IPS-11a (cell line): ENCODE data around the gene LACTBL1.

Experiments used
- H3K4me3 ChIP-seq: one replicate; pipeline ENCODE4 v1.5.1; 2013; ENCODE audit warnings: low read depth, low read length, control low read depth

The LACTBL1 gene

DNA sequence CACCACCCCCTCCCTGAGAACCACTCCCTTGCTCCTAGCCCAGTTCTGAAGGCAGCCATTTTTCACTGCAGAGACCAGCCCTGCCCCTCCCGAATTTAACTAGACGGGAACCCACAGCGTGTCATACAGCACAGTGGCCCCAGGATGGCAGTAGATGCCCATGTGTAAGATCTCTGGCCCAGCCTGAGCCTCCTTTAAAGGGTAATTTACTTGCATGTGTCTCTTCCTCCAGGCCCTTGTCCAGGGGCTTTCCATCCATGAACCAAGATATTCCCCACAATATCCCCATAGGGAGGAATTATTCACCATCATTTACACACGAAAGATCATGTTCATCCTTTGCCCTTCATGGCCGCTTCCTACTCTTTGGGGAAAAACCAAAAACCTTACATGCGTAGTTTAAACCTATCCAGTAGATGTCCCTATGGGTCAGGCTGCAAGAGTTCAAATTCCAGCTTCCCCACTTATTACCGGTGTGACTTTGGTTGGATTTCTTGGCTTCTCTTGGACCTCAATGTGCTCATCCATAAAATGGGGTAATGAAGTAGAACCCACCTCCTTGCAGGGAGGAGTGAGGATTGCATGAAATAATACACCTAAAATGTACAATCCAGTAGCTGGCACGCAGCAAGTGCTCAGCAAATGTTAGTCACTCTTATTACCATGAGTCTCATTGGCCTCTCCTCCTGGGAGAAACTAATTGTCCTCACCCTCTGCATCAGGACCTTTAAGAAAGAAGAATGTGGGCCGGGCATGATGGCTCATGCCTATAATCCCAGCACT is 4.0 kb upstream of the LACTBL1 start:
- no peak overlapping the region for H3K4me3 ChIP-seq

GRCh38 chr1:22976127-22976460 is 3.4 kb upstream of the LACTBL1 start:
- no peak overlapping the region for H3K4me3 ChIP-seq

- no peak overlapping the region for H3K4me3 ChIP-seq
These were observed 3.0 kb upstream of the LACTBL1 start for GRCh38 chr1:22975694-22976093.

GRCh38 chr1:22971611-22972405 is 858 bp downstream of the LACTBL1 start:
- no peak overlapping the region for H3K4me3 ChIP-seq

DNA sequence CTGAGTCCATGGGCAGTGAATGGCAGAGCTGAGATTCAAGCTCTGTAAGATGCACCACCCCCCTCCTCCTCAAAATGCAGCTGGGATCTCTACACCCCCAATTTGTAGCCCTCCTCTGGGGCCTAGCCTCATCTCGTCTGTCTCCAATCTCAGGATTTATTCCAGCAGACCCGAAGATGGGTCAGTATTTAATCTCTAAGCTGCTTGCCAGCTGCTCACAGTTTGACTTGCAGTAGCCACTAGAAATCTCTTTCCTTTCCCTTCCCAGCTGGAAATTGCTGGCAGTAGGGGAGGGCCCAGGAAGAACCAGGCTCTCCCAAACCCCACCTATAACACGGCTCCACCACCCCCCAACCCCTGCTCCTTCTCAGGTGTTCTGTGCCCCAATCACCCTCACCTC is 1.5 kb downstream of the LACTBL1 start:
- H3K4me3 ChIP-seq: no peak overlapping the region

- no peak overlapping the region for H3K4me3 ChIP-seq
These were observed 2.6 kb downstream of the LACTBL1 start for GRCh38 chr1:22970096-22970495.

GRCh38 chr1:22969304-22969709 is 3.4 kb downstream of the LACTBL1 start:
- no peak overlapping the region for H3K4me3 ChIP-seq

DNA sequence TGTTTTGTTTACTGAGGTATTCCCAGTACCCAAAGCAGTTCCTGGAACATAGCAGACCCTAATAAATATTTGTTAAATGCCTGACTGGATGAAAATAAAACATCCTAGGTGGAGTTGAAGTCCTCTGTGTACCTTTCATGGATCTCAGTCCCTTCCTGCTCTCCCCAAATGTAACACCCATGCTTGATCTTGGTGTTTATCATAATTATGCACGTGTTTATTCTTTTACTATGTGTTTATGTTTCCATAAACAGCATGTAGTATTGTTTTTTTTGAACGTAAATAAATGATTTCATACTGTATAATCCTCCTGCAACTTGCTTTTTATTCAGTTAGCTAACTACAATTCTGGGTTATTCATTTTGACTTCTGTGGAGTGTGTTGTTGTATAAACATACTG is 4.8 kb downstream of the LACTBL1 start:
- H3K4me3 ChIP-seq: no peak overlapping the region

DNA sequence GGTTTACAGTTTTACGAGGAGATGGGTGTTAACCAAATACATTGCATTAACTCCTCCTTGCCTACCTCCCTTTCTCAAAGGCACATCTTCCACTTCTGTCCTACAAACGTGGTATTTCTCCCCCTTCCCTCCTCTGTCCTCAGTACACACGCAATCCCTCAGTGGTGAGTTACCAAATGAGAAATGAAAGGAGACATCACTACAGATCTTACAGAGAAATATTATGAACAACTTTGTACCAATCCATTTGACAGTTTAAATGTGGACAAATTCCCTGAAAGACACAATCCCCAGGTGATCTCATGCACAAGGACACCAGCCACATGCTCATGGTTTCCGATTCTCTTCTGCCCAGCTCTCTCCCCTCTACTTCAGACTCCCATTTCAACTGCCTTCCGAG is 6.4 kb downstream of the LACTBL1 start:
- H3K4me3 ChIP-seq: no peak overlapping the region

DNA sequence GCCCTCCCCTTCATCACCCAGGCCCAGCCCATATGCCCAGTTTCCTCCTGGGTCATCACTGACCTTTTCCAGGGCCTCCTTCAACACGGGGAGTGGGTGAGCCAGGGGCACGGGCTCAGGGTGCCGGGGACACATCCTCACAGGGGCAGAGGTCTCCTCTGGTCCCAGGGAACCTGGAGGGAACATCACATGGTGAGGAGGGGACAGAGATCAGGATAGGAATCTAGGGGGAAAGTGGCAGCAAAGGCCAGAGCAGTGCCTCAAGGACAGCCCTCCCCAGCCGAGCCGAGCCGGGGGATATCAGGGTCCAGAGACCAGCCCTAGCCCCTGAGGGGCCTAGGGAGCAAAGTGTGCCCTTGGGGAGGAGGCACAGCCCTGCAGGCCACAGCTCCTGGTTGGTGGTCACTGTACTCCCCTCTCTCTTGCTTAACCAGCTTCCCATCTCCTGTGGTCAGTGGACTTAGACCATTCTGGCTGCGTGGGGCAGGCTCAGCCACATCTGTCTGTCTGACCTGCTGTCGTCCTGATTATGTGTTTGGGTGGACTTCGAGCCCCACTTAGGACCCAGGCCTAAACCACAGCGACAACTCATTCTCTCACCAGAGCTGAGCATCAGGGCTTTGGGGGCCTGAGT is 9.5 kb downstream of the LACTBL1 start:
- H3K4me3 ChIP-seq: no peak overlapping the region

DNA sequence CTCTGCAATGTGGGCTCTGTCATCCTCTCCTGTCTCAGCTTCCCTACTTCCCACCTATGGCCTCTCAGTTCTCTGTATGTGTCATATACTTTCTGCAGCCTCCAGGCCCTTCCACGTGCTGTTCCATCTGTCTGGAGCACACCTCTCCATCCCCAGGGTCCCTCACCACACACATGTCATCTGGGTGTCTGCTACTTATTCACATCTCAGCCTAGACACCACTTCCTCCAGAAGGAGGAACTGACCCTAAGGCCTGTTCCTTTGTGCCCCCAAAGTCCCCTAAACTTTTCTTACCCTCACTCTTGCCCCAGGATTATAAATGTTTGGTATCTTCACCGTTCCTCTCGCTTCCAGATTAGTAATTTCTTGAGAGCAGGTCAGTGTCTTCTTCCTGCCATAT is 10.1 kb downstream of the LACTBL1 start:
- no peak overlapping the region for H3K4me3 ChIP-seq

- H3K4me3 ChIP-seq: no peak overlapping the region
These were observed 12.9 kb downstream of the LACTBL1 start for GRCh38 chr1:22959545-22960360.

- no peak overlapping the region for H3K4me3 ChIP-seq
These were observed 14.1 kb downstream of the LACTBL1 start for GRCh38 chr1:22958556-22958955.

GRCh38 chr1:22957066-22957465 is 15.6 kb downstream of the LACTBL1 start:
- H3K4me3 ChIP-seq: no peak overlapping the region

DNA sequence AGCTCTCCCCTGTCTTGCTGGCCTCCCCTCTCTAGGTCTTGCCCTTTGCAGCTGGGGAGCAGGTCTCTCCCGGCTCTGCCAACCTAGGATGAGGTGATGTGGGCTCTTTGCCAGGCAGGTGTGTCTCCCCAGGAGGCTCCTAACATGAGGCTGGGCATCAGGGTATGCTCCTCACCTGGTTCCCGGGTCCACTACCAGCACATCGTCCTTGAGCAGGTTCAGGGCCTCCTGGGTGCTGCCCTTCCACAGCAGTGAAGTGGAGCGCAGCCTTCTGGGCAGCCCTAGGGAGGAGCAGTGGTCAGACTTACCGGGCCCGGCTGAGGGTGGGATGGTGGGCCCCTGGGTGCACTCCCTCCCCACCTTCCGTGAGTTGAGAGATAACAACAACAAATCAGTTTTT is 17.5 kb downstream of the LACTBL1 start:
- no peak overlapping the region for H3K4me3 ChIP-seq

DNA sequence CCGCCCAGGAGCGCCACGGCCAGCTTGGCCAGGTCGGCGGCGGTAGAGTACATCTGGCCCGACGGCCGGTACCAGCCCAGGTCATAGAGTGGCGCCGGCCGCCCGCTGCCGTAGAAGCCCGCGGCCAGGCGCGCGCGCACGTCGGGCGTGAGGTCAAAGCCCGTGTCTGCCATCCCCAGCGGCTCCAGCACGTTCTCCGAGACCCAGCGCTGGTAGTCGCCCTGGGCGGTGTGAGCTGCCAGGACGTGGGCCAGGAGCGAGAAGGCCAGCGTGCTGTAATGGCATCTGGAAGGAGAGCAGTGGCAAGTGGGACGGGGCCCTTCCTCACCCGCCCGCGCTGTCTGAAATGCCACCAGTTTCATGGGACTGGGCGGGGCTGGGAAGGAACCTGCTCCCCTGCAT is 18.9 kb downstream of the LACTBL1 start:
- H3K4me3 ChIP-seq: no peak overlapping the region

DNA sequence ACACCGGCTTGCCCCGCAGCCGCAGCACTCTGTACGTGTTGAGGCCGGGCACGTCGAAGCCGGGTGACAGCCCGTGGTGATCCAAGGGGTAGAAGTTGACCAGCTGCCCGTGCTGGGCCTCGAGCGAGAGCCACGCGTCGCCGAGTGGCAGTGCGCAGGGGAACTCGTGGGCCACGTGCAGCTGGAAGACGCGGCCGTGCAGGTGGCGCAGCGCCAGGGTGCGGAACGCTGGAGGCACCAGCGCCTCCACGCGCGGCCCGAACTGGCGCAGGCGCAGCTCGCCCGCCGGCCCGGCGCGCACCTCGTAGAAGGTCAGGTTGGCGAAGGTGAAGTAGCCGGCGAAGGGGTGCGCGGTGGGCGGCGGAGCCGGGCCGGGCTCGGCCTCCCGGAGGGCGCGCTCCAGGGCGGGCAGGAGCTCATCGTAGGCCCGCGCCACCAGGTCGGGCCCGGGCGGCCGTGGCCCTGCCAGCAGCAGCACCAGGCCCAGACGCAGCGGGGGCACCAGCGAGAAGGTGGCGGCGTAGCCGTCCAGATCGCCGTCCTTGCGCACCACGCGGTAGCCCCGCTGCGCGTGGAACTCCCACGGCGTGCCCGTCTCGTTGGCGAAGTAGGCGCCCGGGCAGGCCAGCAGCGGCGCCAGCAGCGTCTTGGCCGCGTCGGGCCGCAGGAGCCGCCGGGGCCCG is 19.5 kb downstream of the LACTBL1 start:
- no peak overlapping the region for H3K4me3 ChIP-seq

DNA sequence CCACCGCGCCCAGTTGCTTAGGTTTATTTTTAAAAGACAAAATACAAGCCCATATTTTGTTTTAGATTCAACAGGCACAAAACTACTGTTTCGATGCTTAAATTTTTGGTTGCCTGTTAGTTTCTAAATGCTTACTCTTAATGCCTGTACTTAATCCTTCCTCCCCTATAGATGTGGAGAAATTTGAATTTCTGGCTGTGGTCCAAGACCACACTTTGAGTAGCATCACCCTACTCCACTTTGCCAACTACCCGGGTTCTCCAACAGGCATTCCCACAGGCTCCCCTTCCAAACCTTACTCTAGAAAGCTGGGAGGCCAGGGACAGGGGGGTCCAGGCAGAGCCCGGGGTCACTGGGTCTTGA is 20.0 kb downstream of the LACTBL1 start:
- H3K4me3 ChIP-seq: no peak overlapping the region

- H3K4me3 ChIP-seq: no peak overlapping the region
These were observed 20.9 kb downstream of the LACTBL1 start for GRCh38 chr1:22951796-22952195.

DNA sequence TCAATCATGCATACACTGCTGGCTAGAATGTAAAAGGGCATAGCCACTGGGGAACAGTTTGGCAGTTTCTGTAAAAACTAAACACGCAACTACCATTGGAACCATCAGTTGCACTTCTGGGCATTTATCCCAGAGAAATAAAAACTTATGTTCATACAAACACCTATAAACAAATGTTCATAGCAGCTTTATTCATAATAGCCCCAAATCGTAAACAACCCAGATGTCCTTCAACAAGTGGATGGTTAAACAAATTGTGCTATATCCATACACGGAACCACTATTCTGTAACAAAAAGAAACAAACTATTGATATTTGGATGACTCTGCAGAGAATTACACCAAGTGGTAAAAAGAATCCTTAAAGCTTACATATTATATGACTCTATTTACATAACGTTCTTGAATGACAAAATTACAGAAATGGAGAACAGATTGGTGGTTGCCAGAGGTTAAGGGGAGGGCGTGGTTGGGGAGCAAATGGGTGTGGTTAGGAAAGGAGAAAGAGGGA is 22.8 kb downstream of the LACTBL1 start:
- no peak overlapping the region for H3K4me3 ChIP-seq
